Fibroblast of pulmonary artery (primary cell): ENCODE measurements around the gene NTM.
A peak's percentile ranks its signal among the peaks of the same experiment; 100 is the strongest.

Experiments used
- DNase-seq: peaks from one replicate; pipeline ENCODE4 v3.0.0-alpha.2; 2010; ENCODE audit warnings: low read depth
- H3K4me3 ChIP-seq: replicated peaks from 2 replicates; pipeline ENCODE4 v1.5.1; 2011; ENCODE audit warnings: low read depth, mild to moderate bottlenecking, control low read depth, low read length, moderate library complexity
- TF ChIP-seq, protein P1 (sequence below): IDR thresholded peaks from 2 replicates; pipeline ENCODE4 v1.5.1; 2011; ENCODE audit warnings: mild to moderate bottlenecking, control low read depth, low read length, inconsistent platforms; ENCODE audit errors: missing control alignments

NTM gene

GRCh38 chr11:131723088-131723487, 352.7 kb downstream of the NTM start:
- H3K4me3 ChIP-seq: no peak overlapping the region
- peak; percentile 16 for DNase-seq
- TF ChIP-seq, protein P1, sequence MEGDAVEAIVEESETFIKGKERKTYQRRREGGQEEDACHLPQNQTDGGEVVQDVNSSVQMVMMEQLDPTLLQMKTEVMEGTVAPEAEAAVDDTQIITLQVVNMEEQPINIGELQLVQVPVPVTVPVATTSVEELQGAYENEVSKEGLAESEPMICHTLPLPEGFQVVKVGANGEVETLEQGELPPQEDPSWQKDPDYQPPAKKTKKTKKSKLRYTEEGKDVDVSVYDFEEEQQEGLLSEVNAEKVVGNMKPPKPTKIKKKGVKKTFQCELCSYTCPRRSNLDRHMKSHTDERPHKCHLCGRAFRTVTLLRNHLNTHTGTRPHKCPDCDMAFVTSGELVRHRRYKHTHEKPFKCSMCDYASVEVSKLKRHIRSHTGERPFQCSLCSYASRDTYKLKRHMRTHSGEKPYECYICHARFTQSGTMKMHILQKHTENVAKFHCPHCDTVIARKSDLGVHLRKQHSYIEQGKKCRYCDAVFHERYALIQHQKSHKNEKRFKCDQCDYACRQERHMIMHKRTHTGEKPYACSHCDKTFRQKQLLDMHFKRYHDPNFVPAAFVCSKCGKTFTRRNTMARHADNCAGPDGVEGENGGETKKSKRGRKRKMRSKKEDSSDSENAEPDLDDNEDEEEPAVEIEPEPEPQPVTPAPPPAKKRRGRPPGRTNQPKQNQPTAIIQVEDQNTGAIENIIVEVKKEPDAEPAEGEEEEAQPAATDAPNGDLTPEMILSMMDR: no peak

DNA sequence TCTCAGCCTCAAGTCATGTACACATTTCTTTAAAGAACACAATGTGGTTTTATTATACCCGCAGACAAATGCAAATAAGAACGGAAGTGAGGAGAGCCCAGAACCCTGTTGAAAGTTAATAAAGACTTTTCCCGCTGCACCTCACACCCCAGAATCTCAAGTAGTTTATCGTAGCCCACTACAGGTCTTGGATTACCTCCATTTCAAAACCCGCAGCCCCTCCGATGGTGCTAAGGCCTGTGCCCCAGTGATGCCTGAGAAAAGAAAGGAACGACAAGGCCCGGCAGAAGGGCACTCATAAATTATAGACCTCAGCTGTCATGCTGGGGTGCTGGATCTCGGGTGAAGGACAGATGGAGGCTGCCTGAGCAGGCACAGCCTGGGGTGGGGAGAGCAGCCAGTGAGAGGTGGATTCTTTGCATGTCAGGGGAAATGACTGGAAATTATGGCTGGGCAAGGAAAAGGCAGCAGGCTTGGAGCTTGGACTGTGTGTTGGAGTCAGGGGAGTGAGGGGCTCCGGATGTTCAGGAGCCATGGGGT, 354.1 kb downstream of the NTM start:
- DNase-seq: no peak
- TF ChIP-seq, protein P1: no peak
- H3K4me3 ChIP-seq: no peak overlapping the region

GRCh38 chr11:131734871-131735270, 364.5 kb downstream of the NTM start:
- DNase-seq: peak; percentile 6
- TF ChIP-seq, protein P1: no peak
- H3K4me3 ChIP-seq: no peak overlapping the region

DNA sequence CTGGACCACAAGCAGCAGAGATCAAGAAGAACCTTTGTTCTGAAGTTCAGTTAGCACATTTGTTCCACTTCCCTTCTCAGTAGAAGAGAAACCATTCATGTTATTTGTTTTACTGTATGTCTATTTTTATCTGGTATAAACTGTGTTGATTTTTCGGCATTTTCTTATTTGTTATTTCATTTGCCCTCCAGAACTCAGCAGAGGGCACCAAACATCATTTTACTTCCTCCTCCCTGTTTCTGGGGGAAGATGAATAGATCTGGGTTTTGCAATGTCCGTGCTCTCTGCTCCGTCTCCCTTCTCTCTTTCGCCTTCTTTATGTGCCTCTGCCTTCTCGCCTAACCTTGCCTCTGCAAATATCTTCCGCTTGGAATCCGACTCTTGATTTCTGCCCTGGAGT, 366.9 kb downstream of the NTM start:
- peak; percentile 44 for DNase-seq
- no peak overlapping the region for H3K4me3 ChIP-seq
- TF ChIP-seq, protein P1: peak; percentile 29

DNA sequence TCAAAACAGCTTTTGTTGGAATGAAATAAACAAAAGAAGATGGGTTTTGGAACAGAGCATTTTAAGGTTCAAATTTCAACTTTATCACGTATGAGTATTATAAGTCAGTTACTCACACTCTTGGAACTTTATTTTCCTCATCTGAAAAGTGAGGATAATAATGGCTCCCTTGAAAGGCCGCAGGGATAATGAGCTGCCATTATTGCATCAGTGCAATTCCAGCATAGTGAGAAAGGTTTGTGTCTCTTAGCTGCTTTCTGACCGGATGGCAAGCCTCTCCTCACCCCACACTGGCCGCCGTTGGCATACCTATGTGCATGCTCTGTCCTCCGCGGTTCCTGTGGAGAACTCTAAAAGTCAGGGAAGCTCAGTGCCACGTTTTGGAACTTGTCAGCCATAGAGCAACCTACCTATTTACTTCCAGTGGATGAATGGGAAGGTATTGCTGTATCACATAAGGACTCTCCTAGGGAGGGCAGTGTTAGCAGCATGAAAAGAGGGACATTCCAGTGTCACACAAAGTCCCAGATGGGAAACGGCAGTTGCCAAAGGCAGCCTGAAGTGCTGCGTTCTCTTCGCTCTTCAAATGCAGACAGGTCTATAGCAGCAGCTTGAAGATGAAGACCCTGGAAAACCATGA, 368.9 kb downstream of the NTM start:
- TF ChIP-seq, protein P1: no peak
- no peak for DNase-seq
- no peak overlapping the region for H3K4me3 ChIP-seq

GRCh38 chr11:131744847-131745246, 374.4 kb downstream of the NTM start:
- TF ChIP-seq, protein P1: no peak
- H3K4me3 ChIP-seq: no peak overlapping the region
- peak; percentile 53 for DNase-seq

- no peak overlapping the region for H3K4me3 ChIP-seq
- TF ChIP-seq, protein P1: no peak
- DNase-seq: peak; percentile 77
Measured at GRCh38 chr11:131745405-131745804, 375.0 kb downstream of the NTM start.
